Bronchial epithelial cell (primary cell): ENCODE data around the gene GAS2L1. TPM values are rescaled to one million over a fixed set of nuclear protein-coding genes. Genes with fewer than 3 reads are reported as not detected.

Experiments
- DNase-seq: peaks from one replicate; pipeline ENCODE4 v3.0.0-alpha.2; 2010; ENCODE audit warnings: low read depth
- FAIRE-seq: peaks from 2 replicates; lab custom pipeline; 2011; peaks lifted over from hg19 to GRCh38; lab: Jason Lieb, UNC
- H3K27me3 ChIP-seq: 2 replicates; pipeline ENCODE4 v1.5.1; 2011; ENCODE audit warnings: low read length; ENCODE audit not compliant: control insufficient read depth, insufficient read depth
- H3K36me3 ChIP-seq: 2 replicates; pipeline ENCODE4 v1.5.1; 2011; ENCODE audit warnings: low read length; ENCODE audit not compliant: control insufficient read depth, insufficient read depth
- H3K4me3 ChIP-seq: 2 replicates; pipeline ENCODE4 v1.5.1; 2011; ENCODE audit warnings: mild to moderate bottlenecking, low read depth, low read length, control low read depth
- total RNA-seq: library from RNA; depleted of rRNA; stranded (reverse); fragments of >200 nt; gene quantifications from 2 replicates; pipeline ENCODE4 v1.2.1, GENCODE V29; 2014
- TF ChIP-seq, protein P1 (sequence below): IDR thresholded peaks from 2 replicates; pipeline ENCODE4 v1.5.1; 2011; ENCODE audit warnings: mild to moderate bottlenecking, moderate library complexity, low read length, control low read depth, inconsistent platforms; ENCODE audit not compliant: insufficient read depth, severe bottlenecking

The GAS2L1 gene
- total RNA-seq, 1 donor from 2014 or later = 5.3 TPM

DNA sequence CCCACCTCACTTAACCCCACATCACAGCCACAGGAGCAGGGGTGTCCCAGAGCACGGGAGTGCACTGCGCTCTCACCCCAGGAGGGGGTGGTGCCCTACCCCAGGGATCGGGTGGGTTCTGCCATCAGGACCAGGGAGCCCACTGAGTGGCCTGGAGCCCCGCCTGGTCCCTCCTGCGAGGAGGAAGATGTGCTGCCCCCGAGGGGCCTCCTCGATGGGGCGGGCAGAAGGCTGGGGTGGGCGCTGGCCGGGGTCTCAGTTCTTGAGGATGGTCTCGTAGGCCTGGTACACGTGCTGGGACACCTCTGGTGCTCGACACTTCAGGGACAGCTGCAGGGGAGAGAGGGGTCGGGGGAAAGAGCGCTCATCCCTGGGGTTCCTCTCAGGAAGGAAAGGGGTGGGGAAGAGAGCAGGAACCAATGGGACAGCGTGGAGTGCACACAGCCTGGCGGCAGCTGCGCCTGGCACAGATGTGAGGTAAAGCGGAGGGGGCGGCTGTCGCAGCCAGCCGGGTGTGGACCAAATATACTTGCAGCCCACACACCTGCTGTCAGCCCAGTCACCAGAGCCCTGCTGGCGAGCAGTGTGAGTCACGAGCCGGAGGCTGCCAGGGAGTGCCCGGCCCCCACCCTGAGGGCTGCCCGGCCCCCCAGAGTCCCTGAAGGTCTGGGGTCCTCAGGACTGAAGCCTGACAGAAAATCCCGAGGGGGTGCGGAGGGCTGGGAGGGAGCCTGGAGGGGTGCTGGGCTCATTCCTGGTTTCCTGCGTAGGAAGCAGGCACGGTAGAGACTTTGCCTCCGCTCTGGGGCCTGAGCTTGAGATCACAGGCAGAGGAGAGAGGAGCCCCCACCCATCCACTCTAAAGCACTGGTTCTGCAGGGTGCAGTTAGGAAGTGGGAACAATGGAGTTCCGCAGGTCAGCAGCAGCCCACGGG, 22.4 kb downstream of the GAS2L1 start:
- Histone ChIP-seq H3K4me3 (no peak overlapping the region), H3K36me3 (peaks cover 22% of the 10 kb centered on the region), H3K27me3 (no peaks in the 10 kb centered on the region)
- FAIRE-seq (no peak), DNase-seq (no peak)
- TF ChIP-seq, protein P1, sequence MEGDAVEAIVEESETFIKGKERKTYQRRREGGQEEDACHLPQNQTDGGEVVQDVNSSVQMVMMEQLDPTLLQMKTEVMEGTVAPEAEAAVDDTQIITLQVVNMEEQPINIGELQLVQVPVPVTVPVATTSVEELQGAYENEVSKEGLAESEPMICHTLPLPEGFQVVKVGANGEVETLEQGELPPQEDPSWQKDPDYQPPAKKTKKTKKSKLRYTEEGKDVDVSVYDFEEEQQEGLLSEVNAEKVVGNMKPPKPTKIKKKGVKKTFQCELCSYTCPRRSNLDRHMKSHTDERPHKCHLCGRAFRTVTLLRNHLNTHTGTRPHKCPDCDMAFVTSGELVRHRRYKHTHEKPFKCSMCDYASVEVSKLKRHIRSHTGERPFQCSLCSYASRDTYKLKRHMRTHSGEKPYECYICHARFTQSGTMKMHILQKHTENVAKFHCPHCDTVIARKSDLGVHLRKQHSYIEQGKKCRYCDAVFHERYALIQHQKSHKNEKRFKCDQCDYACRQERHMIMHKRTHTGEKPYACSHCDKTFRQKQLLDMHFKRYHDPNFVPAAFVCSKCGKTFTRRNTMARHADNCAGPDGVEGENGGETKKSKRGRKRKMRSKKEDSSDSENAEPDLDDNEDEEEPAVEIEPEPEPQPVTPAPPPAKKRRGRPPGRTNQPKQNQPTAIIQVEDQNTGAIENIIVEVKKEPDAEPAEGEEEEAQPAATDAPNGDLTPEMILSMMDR = no peak

GRCh38 chr22:29329581-29329980, 23.1 kb downstream of the GAS2L1 start:
- no peaks in the 10 kb centered on the region for H3K27me3 ChIP-seq
- DNase-seq = no peak
- TF ChIP-seq, protein P1 = no peak
- peaks cover 23% of the 10 kb centered on the region for H3K36me3 ChIP-seq
- no peak for FAIRE-seq
- H3K4me3 ChIP-seq = no peak overlapping the region

DNA sequence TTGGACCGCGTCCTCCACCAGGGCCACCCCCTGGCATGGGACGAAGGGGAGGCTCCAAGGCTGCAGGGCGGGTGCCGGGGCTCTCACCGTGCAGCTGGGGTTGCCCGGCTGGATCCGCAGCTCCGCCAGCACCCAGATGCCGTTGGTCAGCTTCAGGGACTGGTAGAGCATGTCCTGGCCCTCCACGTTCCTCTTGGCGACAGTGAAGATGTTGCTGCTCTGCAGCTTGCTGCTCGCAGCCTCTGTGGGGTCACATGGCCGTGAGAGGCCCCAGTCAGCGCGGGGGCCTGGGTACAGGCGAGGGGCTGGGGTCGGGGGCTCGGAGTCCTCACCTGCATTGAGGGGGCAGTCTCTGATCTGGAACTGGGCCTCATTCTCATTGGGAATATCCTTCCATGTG, 23.8 kb downstream of the GAS2L1 start:
- TF ChIP-seq, protein P1 = no peak
- H3K36me3 ChIP-seq = peaks cover 24% of the 10 kb centered on the region
- no peaks in the 10 kb centered on the region for H3K27me3 ChIP-seq
- DNase-seq = no peak
- no peak overlapping the region for H3K4me3 ChIP-seq
- no peak for FAIRE-seq

DNA sequence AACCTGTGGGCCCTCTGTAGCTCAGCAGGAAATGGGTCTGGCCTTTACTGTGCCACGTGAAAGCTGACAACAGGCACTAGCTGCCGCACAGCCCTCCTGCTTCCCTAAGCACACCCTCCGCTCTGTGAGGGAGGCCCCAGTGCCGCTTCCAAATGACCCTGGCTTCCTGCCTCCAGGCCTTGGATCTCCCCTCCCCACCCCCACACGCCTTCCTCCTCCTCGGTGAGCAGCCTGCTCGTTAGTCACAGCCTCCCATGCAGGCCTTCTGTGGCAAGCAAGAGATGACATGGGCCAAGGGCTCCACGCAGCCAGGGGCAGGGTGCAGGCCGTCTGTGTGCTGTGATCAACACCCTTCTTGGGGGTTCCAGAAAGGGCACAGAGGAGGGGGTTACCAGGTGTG, 24.3 kb downstream of the GAS2L1 start:
- Histone ChIP-seq H3K4me3 (no peak overlapping the region), H3K27me3 (no peaks in the 10 kb centered on the region), H3K36me3 (peaks cover 24% of the 10 kb centered on the region)
- no peak for DNase-seq
- TF ChIP-seq, protein P1 = no peak
- FAIRE-seq = no peak

DNA sequence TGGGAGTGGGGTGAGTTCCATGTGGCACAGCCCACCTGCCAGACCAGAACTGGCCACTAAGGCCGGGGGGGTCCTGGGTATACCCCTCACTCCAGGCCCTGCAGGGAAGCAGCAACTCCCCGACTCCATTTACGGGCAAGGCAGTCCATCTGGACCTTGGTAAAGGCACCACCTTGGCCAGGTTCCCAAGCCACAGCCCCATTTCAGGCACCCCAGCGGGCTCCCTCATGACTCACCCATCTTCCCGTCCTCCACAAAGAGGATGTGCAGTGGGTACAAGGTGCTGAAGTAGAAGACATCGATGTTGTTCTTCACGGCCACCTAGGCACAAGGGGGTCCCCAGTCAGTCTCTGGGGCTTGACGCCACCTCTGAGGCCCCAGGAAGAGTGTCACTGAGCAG, 24.8 kb downstream of the GAS2L1 start:
- TF ChIP-seq, protein P1 = no peak
- H3K27me3 ChIP-seq = no peaks in the 10 kb centered on the region
- peaks cover 24% of the 10 kb centered on the region for H3K36me3 ChIP-seq
- DNase-seq = no peak
- H3K4me3 ChIP-seq = no peak overlapping the region
- no peak for FAIRE-seq
